SK-N-MC (cell line): ENCODE results near the gene RPP25L.

Source experiments
- DNase-seq: peaks from one replicate; pipeline ENCODE4 v3.0.0-alpha.2; 2011; ENCODE audit warnings: low read depth, low spot score
- H3K27ac ChIP-seq: fragments of 200-600 bp; sonication (generic); 2 replicates; pipeline ENCODE4 v1.5.1; 2016; ENCODE audit warnings: mixed run types
- H3K36me3 ChIP-seq: fragments of 200-600 bp; sonication (generic); 2 replicates; pipeline ENCODE4 v1.6.1; 2017; ENCODE audit warnings: antibody characterized with exemption, low read length, mixed read lengths; ENCODE audit not compliant: insufficient read depth
- H3K4me3 ChIP-seq: fragments of 200-600 bp; sonication (generic); 2 replicates; pipeline ENCODE4 v1.5.1; 2016
- H3K9ac ChIP-seq: fragments of 200-600 bp; sonication (generic); 2 replicates; pipeline ENCODE4 v1.8.0; 2017; ENCODE audit warnings: mixed run types, mixed read lengths; ENCODE audit not compliant: insufficient read length
- H3K9me3 ChIP-seq: fragments of 200-600 bp; sonication (generic); 2 replicates; pipeline ENCODE4 v1.6.1; 2017; ENCODE audit warnings: low read depth, mild to moderate bottlenecking, antibody characterized with exemption, low read length, moderate library complexity, mixed read lengths
- EZH2 ChIP-seq: fragments of 200-600 bp; sonication (generic); IDR thresholded peaks from one replicate; pipeline ENCODE4 v1.6.1; 2017; ENCODE audit warnings: antibody characterized with exemption
- FOXP2 ChIP-seq: optimal IDR thresholded peaks from 2 replicates; pipeline ENCODE3; 2011; ENCODE audit warnings: mild to moderate bottlenecking, moderate library complexity; ENCODE audit not compliant: insufficient read depth; ENCODE audit errors: extremely low read length, control extremely low read depth
- POLR2AphosphoS5 ChIP-seq: IDR thresholded peaks from 2 replicates; pipeline ENCODE4 v1.6.1; 2012; ENCODE audit warnings: mild to moderate bottlenecking, low read depth, low read length, borderline replicate concordance

The RPP25L gene

DNA sequence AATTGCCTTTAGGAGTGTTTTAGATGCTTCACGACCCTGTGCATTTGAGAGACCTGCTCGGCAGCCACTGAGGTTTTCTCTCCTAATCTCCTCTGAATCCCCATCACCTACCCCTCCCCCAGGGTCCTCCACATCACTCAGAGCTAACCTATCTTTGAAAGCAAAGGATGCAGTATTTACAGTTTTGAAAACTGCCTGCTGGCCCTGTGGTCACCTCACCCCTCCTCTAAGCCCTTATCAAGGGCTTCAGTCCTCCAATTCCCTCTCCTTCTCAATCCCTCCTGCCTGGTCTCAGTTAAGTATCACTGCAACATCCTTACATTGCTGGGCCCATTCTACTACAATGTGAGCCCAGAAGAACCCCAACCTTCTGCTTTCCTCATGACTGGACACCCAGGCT is 4.6 kb downstream of the RPP25L start:
- Histone ChIP-seq H3K9ac (no peak overlapping the region), H3K4me3 (no peak overlapping the region), H3K9me3 (no peaks in the 10 kb centered on the region), H3K36me3 (no peaks in the 10 kb centered on the region), H3K27ac (no peak overlapping the region)
- TF ChIP-seq POLR2AphosphoS5 (no peak), FOXP2 (no peak), EZH2 (no peak)
- DNase-seq, result no peak

- Histone ChIP-seq H3K9me3 (no peaks in the 10 kb centered on the region), H3K4me3 (no peak overlapping the region), H3K36me3 (no peaks in the 10 kb centered on the region), H3K9ac (no peak overlapping the region), H3K27ac (no peak overlapping the region)
- no peak for DNase-seq
- no peak for TF ChIP-seq POLR2AphosphoS5
- no peak for TF ChIP-seq EZH2
- TF ChIP-seq FOXP2, result no peak
These were observed 5.0 kb downstream of the RPP25L start for GRCh38 chr9:34606905-34607304.

GRCh38 chr9:34606190-34606589 is 5.7 kb downstream of the RPP25L start:
- DNase-seq, result no peak
- no peaks in the 10 kb centered on the region for H3K36me3 ChIP-seq
- H3K9me3 ChIP-seq, result no peaks in the 10 kb centered on the region
- no peak overlapping the region for H3K4me3 ChIP-seq
- no peak for TF ChIP-seq EZH2
- no peak for TF ChIP-seq POLR2AphosphoS5
- no peak for TF ChIP-seq FOXP2
- no peak overlapping the region for H3K9ac ChIP-seq
- H3K27ac ChIP-seq, result no peak overlapping the region

DNA sequence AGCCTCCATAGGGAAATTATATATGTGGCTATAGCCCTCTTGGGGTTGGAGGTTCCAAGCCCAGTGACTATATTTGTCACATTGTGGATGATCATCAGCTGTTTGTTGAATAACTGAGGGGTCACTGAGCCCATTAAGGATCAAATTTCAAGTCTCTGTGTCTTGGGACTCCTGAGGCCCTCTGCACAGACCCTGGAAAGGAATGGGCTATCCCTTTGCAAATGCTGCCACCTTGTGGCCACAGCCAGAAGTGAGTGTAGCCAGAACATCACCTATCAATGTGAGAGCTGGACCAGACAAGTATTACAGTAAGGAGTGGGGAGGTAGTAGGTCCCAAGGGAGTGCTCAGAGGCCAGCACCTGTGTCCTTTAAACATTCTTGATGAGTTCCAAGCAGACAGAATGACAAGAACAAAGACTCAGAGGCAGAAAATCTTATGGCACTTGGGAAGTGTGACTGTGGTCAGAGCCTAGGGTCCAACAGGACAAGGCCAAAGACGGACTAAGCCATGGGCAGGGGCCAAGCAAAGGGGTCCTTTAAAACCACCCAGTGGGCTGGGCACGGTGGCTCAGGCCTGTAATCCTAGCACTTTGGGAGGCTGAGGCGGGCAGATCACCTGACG is 8.2 kb downstream of the RPP25L start:
- no peak overlapping the region for H3K9ac ChIP-seq
- no peak overlapping the region for H3K4me3 ChIP-seq
- peak; percentile 52 for DNase-seq
- H3K9me3 ChIP-seq, result no peaks in the 10 kb centered on the region
- TF ChIP-seq EZH2 (no peak), POLR2AphosphoS5 (no peak), FOXP2 (no peak)
- no peaks in the 10 kb centered on the region for H3K36me3 ChIP-seq
- H3K27ac ChIP-seq, result no peak overlapping the region

- Histone ChIP-seq H3K9me3 (no peaks in the 10 kb centered on the region), H3K27ac (no peak overlapping the region), H3K36me3 (no peaks in the 10 kb centered on the region), H3K9ac (no peak overlapping the region), H3K4me3 (no peak overlapping the region)
- DNase-seq, result no peak
- no peak for TF ChIP-seq FOXP2
- TF ChIP-seq EZH2, result no peak
- TF ChIP-seq POLR2AphosphoS5, result no peak
These were observed 9.8 kb downstream of the RPP25L start for GRCh38 chr9:34601937-34602573.

DNA sequence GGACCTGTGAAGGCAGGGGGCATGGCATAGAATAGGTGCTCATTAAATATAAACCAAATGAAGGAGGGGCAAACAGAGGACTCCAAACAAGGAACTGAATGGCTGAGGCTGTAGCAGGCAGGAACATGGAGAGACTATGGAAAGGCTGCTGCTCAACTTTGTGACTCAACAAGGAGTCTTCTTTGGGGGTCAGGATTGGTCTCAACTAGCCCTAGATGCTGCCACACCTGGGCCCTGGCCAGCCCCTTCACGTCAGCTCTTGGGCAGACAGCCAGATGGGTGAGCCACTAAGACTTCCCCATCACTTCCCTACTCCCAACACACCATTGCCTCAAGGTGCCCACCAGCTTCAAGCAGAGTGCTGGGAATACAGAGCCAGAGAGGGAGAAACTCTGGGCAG is 11.0 kb downstream of the RPP25L start:
- no peak overlapping the region for H3K27ac ChIP-seq
- H3K9ac ChIP-seq, result no peak overlapping the region
- no peak overlapping the region for H3K4me3 ChIP-seq
- H3K9me3 ChIP-seq, result no peaks in the 10 kb centered on the region
- no peak for DNase-seq
- no peaks in the 10 kb centered on the region for H3K36me3 ChIP-seq
- TF ChIP-seq POLR2AphosphoS5, result no peak
- TF ChIP-seq EZH2, result no peak
- no peak for TF ChIP-seq FOXP2

DNA sequence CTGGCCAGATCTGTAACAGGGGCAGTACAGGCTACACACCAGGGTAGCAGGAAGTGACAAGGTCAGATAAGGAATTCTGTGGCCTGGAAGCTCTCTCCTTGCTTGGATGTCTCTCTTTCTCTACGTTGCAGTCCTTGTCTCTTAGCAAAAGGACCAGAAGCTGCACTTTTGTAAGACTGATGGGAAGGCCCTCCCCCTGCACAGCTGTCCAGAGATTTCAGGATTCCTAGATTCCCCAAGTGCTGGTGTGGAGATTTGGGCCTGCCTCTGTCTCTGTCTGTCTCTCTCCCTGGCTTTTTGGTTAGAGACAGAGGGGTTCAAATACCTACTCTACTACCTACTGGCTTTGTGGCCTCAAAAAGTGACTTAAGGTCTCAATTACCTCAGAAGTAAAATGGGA is 12.4 kb downstream of the RPP25L start:
- TF ChIP-seq POLR2AphosphoS5 (no peak), EZH2 (no peak), FOXP2 (no peak)
- H3K27ac ChIP-seq, result no peak overlapping the region
- no peaks in the 10 kb centered on the region for H3K9me3 ChIP-seq
- H3K36me3 ChIP-seq, result no peaks in the 10 kb centered on the region
- DNase-seq, result no peak
- no peak overlapping the region for H3K4me3 ChIP-seq
- no peak overlapping the region for H3K9ac ChIP-seq

DNA sequence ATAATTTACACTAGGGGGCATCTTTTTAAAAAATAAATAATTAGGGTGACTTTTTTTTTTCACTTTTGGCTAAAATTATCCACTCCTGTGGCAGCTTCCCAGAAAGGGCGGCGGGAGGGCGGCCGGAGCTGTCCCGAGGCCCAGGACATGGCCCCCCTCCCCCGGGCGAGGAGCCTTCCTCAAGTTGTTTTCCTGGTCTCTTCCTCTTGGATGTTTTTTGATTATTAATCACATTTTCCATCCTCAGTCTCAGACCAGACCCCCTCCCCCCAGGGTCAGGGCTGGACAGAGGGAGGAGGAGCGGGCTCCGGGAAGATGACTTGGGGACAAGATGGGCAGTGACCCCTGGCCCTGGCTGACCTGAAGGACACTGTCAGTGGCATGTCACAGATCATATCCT is 17.7 kb downstream of the RPP25L start:
- no peak for DNase-seq
- TF ChIP-seq FOXP2, result no peak
- no peak for TF ChIP-seq POLR2AphosphoS5
- no peak for TF ChIP-seq EZH2

GRCh38 chr9:34592895-34593601 is 18.8 kb downstream of the RPP25L start:
- no peaks in the 10 kb centered on the region for H3K9me3 ChIP-seq
- H3K27ac ChIP-seq, result no peak overlapping the region
- no peaks in the 10 kb centered on the region for H3K36me3 ChIP-seq
- no peak overlapping the region for H3K4me3 ChIP-seq
- H3K9ac ChIP-seq, result no peak overlapping the region
- no peak for TF ChIP-seq POLR2AphosphoS5
- no peak for TF ChIP-seq FOXP2
- no peak for TF ChIP-seq EZH2
- no peak for DNase-seq

More for the DNA sequence above, 17.7 kb downstream of the RPP25L start:
- H3K9ac ChIP-seq, result no peak overlapping the region
- no peak overlapping the region for H3K27ac ChIP-seq
- no peak overlapping the region for H3K4me3 ChIP-seq
- no peaks in the 10 kb centered on the region for H3K9me3 ChIP-seq
- H3K36me3 ChIP-seq, result no peaks in the 10 kb centered on the region
